Thoracic aorta (tissue), 2 donors: ENCODE data around the gene EXOC4. TPM values are rescaled to one million over a fixed set of nuclear protein-coding genes. Genes with fewer than 3 reads are reported as not detected.

Experiments used
- ATAC-seq: fragments of 150-250 bp; one replicate; pipeline ENCODE4 v1.8.0; 2017; ENCODE audit warnings: low read depth; ENCODE audit not compliant: insufficient number of reproducible peaks, low FRiP score
- DNase-seq: peaks from one replicate; pipeline ENCODE4 v3.0.0-alpha.2; 2020; ENCODE audit warnings: low spot score
- H3K27ac ChIP-seq, 2 donors: fragments of 200-600 bp; sonication (generic); 1 replicate in 1 of 2; 2 replicates in 1 of 2; pipeline ENCODE4 v1.5.1; 2016; ENCODE audit warnings: mild to moderate bottlenecking in 2 of 2, moderate library complexity in 2 of 2
- H3K27me3 ChIP-seq: fragments of 200-600 bp; sonication (generic); replicated peaks from 2 replicates; pipeline ENCODE4 v1.6.0; 2016; ENCODE audit warnings: mild to moderate bottlenecking; ENCODE audit not compliant: insufficient read depth
- H3K36me3 ChIP-seq: fragments of 200-600 bp; sonication (generic); one replicate; pipeline ENCODE4 v1.5.1; 2016
- H3K4me1 ChIP-seq, 2 donors: fragments of 200-600 bp; sonication (generic); 1 replicate in 1 of 2; 2 replicates in 1 of 2; pipeline versions ENCODE4 v1.5.1 to v1.6.0; 2016; ENCODE audit warnings: low read depth in 2 of 2, mild to moderate bottlenecking in 1 of 2; ENCODE audit not compliant: control insufficient read depth in 1 of 2
- H3K4me3 ChIP-seq: fragments of 200-600 bp; sonication (generic); 2 replicates; pipeline ENCODE4 v1.5.1; 2016; ENCODE audit warnings: mild to moderate bottlenecking
- H3K9me3 ChIP-seq: fragments of 200-600 bp; sonication (generic); 2 replicates; pipeline ENCODE4 v1.5.1; 2016
- CTCF ChIP-seq: fragments of 200-600 bp; sonication (generic); IDR thresholded peaks from one replicate; pipeline ENCODE4 v1.5.1; 2019; ENCODE audit warnings: antibody characterized with exemption
- total RNA-seq, 2 donors: library from RNA; depleted of rRNA; stranded (reverse); fragments of >200 nt; gene quantifications; one replicate each; pipeline versions ENCODE4 v1.1.0 to v1.2.3, GENCODE V29; 2016

EXOC4 gene
- total RNA-seq, 2 donors from 2014 or later = 65.3 to 72.8 TPM

- no peak for TF ChIP-seq CTCF
- DNase-seq = no peak
- Histone ChIP-seq H3K4me1 (no peaks in the 10 kb centered on the region), H3K36me3 (no peaks in the 10 kb centered on the region), H3K27ac (no peak overlapping the region), H3K4me3 (no peak overlapping the region), H3K9me3 (no peaks in the 10 kb centered on the region), H3K27me3 (no peaks in the 10 kb centered on the region)
- ATAC-seq = no peak
Observed at GRCh38 chr7:133517766-133518165, 264.9 kb downstream of the EXOC4 start.

GRCh38 chr7:133518718-133519117, 265.8 kb downstream of the EXOC4 start:
- DNase-seq (no peak), ATAC-seq (no peak)
- Histone ChIP-seq H3K4me3 (no peak overlapping the region), H3K27ac (no peak overlapping the region), H3K27me3 (no peaks in the 10 kb centered on the region), H3K4me1 (no peaks in the 10 kb centered on the region), H3K36me3 (no peaks in the 10 kb centered on the region), H3K9me3 (no peaks in the 10 kb centered on the region)
- no peak for TF ChIP-seq CTCF

GRCh38 chr7:133520248-133520647, 267.4 kb downstream of the EXOC4 start:
- DNase-seq = no peak
- Histone ChIP-seq H3K36me3 (no peaks in the 10 kb centered on the region), H3K27me3 (no peaks in the 10 kb centered on the region), H3K4me1 (no peaks in the 10 kb centered on the region), H3K4me3 (no peak overlapping the region), H3K27ac (no peak overlapping the region), H3K9me3 (no peaks in the 10 kb centered on the region)
- no peak for ATAC-seq
- no peak for TF ChIP-seq CTCF

GRCh38 chr7:133522501-133522900, 269.6 kb downstream of the EXOC4 start:
- TF ChIP-seq CTCF = no peak
- Histone ChIP-seq H3K36me3 (no peaks in the 10 kb centered on the region), H3K4me1 (no peaks in the 10 kb centered on the region), H3K27ac (no peak overlapping the region), H3K27me3 (no peaks in the 10 kb centered on the region), H3K4me3 (no peak overlapping the region), H3K9me3 (no peaks in the 10 kb centered on the region)
- ATAC-seq (no peak), DNase-seq (no peak)

GRCh38 chr7:133528796-133529195, 275.9 kb downstream of the EXOC4 start:
- Histone ChIP-seq H3K27ac (no peak overlapping the region), H3K36me3 (no peaks in the 10 kb centered on the region), H3K9me3 (no peaks in the 10 kb centered on the region), H3K4me1 (peaks cover 0 to 5% of the 10 kb centered on the region in 2 donors), H3K27me3 (no peaks in the 10 kb centered on the region), H3K4me3 (no peak overlapping the region)
- TF ChIP-seq CTCF = no peak
- no peak for DNase-seq
- no peak for ATAC-seq
